HG02840 (cell line): ENCODE results near the gene ATP12A.

Source experiments
- ATAC-seq: cut with Tn5 transposase; IDR thresholded peaks from one replicate; pipeline ENCODE4 v1.9.1; 2021; ENCODE audit warnings: mild to moderate bottlenecking, moderate library complexity, moderate number of reproducible peaks; ENCODE audit not compliant: unreplicated experiment, low FRiP score

Gene ATP12A

DNA sequence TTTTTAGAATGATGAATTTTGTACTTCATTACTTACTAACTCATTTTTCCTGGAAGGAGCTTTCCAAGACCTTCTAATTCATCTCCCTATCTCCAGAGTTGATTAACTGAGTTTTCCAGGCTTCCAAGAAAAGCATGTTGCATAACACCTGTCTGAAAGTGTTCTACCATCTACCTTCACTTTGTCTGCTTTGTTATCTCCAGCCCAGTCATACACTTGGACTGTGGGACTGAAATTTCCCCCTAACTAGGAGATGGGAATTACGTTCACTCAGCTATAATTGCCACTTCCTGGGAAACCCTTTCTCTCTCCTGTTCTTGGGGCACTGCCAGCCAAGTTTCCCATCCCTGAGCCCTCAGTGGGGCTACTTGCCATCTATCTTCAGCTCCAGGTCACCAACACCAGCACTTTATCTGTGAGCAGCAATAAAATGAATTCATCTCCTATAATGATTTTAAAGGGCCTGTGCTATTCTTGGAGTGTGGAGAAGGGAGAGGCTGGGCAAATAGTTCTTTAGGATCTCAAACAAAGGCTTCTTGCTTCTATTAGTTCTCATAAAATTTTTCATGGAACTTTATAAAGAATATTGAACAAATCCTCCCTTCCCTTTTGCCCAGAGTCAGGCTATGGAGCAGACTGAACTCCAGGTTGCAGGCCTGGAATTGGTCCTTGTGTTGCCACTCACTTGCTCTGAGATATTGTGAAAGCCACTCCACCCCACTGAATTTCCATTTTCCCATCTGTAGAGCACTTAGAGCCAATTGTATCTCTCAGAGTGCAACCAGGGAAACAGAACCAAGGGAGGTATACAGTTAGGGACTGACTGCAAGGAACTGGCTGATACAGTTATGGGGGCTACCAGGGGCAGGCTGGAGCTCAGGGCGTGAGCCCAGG, 17.8 kb upstream of the ATP12A start:
- no peak for ATAC-seq

DNA sequence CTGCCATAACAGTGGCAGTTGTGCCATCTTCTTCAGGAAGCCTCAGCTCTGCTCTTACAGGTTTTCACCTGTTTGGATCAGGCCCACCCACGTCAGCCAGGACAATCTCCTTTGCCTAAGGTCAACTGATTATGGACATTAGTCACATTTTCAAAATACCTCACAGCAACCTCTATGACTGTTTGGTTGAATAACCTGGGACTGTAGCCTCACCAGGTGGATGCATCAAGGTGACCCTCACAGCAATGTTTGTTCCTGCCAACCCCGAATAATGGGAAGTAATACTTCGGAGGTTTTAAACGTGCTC, 17.2 kb upstream of the ATP12A start:
- ATAC-seq: no peak

DNA sequence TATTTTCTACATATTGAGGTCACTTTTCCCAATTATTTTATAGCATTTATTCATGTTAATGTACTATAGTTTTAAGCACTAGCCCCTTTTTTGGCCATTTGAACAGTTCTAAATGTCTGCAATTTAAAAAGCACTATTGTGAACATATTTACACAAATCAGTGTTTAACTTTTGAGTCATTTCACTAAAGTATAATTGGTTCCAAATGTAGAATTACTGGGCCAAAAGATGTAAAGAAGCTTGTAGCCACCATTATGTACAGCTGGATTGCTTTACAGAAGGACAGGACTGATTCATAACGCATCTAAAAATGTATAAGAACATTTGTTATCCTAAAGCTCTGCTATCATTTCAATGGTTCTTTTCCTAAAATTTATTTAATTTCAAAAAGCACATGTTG, 16.6 kb upstream of the ATP12A start:
- ATAC-seq: no peak

DNA sequence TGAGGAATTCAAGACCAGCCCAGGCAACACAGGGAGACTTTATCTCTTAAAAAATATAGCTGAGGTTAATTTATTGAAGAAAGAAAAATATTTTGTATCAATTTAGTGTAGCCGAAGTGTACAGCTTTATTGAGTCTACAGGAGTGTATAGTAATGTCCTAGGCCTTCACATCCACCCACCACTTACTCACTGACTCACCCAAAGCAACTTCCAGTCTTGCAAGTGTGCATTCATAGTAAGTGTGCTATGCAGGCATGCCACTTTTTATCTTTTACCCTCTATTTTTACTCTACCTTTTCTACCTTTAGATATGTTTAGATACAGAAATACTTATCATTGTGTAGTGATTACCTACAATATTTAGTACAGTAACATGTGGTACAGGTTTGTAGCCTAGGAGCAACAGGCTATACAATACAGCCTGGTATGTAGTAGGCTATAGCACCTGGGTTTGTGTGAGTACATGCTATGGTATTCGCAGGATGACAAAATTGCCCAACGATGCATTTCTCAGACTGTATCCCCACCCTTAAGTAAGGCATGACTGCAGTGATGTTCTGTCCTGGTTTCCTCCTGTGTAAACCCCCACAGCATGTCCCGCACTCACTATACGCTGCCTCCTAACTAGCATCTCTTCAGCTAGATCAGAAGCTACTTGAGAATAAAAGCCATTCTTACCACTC, 15.3 kb upstream of the ATP12A start:
- no peak for ATAC-seq

DNA sequence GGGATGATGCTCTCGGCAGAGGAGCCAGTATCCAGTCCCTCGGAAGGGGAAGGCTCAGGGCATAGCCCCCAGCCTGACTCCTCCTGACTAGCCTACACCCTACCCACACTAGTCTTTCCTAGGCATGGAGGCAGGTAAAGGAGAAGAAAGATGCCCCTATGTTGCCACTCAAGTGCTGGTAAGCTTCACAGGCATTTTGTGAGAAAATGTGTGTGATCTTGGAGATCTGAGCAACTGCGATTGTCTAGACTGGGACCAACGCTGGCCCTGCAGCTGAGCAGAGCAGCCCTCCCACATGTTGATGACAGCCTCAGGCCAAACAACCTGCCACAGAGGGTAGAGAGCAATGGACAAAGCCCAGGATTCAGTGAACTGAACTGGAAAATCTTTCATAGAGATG, 11.7 kb upstream of the ATP12A start:
- no peak for ATAC-seq

DNA sequence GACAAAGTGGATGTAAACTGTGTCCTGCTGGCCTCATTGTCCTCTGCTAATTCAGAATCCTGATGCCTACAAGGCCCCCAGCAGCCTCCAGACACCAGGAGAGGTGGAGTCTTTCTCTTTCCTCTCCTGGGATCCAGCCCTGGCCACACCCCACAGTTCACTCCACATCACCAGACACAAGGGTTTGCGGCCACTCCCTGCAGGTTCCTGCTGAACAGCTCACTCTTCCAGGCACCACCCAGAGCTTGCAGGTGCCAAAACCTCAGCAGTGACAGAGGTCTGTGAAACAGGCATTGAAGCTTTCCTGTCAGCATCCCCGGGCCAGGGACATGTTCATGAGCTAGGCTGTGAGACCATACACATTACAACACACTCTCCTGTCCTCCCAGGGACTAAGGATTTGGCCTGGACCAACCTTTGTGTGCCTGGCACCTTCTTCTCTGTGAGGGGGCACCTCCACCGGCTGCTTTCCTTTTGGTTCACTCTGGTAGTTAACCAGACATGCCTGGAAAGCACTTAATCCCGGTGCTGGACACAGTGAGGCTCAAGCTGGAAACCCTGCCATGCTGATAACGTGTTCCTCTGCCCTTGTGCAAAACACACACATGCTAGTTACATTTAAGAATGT, 11.1 kb upstream of the ATP12A start:
- no peak for ATAC-seq

DNA sequence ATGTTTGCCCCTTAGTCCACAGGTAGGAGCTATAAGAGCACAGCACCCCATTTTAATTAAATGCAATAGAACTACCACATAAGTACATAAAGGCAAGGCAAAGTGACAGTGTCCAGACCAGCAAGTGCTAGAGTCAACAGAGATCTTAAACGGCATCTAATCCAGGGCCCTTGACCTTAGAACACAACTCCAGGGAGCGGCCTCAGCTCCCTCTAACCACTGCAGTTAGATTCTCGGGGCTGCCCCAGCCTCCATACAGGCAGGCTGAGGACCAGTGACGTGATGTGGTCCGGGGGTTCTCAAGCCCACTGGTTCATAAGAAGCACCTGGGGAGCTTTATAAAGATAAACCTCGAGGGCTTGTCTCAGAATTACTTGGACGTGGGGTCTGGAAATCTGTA, 10.0 kb upstream of the ATP12A start:
- ATAC-seq: no peak

DNA sequence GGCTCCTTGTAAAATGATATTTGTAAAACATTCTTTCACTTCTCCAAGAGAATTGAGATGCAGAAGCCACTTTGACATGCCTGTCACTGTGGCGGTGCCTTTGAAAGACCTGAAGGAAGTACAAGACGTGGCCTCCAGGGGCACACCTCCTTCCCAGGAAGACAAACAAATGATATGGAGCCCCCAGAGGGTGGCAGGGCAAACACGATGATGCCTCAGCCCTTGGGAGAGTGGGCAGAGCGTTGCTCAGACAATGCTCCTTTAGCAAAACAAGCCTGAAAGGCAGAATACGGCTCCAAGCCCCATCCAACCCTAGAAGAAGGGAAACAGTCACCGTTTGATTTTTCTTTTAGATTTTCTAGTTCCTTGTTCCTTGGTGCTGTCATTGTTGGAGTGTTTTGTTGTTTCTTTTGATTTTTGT, 9.2 kb upstream of the ATP12A start:
- ATAC-seq: no peak

DNA sequence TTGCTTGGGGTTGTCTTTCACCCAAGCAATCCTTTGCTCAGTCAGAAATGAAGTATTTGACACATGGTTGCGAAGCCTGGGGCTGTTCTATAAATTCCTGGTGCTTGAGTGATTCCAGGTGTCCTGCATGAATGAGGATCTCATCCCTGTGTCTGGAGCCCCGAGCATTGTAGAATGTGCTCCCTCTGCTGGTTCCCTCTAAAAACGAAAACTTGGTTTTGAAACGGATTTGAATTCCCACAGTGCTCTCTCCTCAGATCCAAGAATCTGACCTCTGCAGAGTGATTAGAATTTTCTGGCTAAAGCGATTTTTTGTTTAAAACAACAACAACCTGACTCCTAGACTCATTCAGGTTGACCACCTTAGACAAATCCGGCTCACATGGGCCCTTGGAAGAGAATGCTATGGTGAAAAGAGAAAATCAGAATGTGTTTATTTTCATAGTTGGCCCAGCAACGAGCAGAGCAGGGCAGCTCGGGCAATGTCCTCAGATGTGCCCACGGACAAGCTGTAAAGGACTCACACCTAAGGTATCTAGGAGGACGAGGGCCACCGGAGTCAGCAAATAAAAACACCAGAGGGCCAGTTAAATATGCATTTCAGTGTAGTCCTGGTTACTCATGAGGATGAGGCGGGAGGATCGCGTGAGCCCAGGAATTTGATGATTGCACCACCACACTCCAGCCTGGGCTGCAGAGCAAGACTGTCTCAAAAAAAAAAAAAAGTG, 8.7 kb upstream of the ATP12A start:
- no peak for ATAC-seq

DNA sequence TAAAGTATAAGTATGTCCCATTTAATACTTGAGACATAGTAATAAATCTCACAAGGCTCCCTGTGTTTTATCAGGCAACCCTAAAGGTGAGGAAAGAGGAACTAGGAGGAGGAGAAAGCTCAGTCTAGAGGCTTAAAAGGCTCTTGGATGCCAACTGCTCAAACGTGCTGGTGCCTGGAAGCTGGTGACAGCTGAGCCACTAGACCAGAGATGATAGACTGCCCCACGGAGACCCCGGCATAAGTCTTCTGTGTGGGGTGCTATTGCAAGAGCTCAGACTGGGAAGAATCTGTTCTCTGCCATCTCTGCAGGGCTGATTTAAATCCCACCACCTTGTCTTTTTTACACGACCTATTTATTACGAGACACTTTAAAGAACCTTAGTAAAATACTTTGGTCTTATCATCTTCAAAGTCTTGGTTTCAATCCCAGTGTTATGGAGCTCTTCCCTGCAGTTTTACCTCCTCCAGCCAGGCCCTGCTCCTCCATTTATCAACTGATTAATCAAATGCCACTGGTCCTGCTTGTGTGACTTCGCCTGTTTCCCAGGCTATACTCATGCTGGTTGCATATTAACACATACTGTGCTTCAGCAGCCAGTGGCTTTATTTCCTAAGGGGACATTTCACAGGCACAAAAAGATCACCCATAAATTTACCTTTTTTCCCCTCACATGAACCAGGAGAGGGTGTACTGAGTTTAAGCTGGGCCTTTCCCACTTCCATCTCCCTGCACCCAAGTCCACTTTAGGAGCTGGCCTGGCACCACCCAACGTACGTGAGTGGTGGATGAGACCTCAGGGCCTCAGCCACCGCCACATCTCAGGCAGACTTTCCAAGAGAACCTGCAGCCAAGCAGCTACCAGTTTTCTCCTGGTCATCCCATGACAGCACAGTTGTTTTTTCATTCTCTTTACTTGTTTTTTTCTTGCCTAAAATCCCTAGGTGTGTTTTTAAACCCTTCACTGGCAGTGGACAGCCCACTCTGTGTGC, 7.8 kb upstream of the ATP12A start:
- no peak for ATAC-seq

DNA sequence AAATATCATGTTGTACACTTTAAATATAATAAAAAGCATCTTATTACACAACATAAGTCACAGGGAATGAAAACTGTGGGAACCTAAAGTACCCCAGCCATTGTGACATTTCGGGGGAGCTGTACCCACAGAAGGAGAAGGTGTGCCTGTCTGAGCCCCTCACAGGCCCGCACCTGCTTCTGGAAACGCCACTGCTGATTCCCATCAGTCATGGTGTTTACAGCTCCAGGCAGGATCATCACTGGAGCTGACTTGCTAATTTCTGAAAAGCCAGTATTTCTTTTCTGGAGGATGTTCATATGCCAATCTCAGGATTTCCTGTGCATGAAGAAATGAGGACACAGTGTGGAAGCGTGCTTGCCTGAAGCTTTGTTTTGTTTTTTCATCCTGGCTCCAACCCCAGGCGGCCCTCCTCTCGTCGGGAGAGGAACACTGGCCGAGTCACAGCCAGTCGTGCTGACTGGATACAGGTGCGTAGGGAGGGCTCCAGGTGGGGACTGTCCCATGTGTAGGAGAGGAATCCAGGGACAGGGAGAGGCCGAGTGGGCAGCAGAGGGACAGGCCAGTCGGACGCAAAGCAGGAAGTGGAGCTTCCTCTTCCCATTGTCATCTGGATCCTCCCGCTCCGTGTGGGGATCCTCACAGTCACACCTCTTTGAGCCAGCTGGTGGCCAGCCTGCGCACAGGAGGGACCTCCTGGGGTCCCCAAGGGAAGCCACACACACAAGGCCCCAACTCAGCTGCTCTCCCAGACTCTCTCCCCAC, 4.2 kb upstream of the ATP12A start:
- ATAC-seq: no peak

DNA sequence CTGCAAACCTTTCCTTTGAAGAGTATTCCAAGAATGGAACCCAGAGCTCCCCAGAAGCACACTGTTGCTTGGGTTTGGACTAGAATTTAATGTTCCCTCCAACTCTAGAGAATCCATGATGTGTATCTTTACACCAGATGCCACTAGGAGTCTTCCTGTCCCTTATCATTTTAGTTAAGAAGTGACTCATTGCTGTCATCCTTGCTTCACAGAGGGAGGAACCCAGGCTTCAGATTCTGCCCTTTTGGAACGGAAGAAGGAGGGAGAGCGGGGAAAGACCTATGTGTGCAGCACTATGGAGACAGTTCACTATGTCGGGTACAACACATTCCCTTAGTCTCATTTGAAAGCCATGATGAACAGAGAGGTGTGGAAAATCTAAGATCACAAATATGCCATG, 2.1 kb upstream of the ATP12A start:
- no peak for ATAC-seq

DNA sequence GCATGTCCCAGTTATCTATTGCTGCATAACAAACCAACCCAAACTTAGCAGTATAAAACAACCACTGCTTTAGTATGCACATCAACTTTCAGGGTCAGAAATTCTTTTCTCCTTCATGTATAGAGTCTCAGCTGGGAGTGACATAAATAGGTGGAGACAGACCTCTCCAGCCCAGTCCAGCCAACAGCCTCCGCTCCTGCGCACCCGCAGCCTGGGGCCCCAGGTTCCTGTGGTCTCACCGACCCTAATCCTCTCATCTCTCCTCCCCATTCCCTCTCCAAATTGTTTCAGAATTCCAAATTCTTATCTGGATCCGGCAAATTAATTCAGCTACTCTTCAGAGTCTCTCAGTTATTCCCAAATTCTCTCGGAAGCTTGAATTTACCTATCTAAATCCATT, 522 bp upstream of the ATP12A start:
- ATAC-seq: no peak

DNA sequence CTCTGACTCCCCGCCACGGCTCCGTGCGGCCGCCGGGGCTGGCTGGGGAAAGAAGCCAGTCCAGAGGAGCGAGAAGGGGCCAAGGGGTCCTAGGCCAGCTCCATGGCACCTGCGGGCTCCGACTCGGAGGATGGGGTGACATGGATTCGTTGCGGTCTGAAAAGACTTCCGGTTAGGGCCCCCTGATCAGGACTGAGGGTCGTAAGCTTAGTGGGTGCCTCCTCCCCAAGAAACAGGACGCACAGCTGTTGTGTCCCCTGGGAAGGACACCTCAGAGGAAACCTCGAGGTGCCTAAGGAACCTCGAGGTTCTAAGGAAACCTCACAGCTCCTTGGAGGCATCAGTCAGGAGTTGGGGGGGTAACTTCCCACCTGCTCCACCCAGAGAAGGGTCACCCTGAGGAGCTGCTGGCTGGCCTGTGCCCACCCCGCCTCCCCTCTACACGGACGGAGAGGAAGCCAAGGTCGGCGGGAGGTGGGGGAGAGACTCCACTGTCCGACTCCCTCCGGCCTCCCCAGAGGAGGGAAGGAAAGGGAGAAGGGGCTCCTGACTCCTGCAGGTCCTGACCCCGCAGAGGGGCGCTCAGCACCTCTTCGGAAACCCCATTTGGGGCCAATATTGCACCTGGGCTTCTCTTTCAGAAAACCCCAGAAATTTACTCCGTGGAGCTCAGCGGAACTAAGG, 855 bp downstream of the ATP12A start:
- ATAC-seq: no peak

DNA sequence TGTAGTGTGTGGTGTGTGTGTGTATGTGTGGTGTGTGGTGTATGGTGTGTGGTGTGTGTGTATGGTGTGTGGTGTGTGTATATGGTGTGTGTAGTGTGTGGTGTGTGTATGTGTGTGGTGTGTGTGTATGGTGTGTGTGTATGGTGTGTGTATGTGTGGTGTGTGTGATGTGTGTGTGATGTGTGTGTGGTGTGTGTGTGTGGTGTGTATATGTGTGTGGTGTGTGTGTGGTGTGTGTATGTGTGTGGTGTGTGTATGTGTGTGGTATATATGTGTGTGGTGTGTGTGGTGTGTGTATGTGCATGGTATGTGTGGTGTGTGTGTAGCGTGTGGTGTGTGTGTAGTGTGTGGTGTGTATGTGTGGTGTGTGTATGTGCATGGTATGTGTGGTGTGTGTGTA, 1.7 kb downstream of the ATP12A start:
- no peak for ATAC-seq

DNA sequence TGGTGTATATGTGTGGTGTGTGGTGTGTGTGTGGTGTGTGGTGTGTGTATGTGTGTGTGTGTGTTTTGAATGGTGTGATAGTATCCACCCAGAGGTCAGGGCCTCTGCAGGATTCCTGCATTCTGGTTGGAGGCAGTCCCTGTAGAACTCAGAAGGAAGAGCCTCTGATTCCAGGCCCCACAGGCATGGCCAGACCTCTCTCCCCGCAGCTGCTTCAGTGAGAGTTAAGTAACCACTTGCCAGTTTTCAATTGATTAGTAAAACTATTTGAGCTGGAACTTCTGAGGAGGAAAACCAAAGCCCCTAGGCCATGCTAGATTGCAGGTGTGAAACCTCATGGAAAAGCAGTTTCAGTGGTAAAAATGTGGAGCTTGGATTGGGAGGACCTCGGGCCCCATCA, 2.1 kb downstream of the ATP12A start:
- ATAC-seq: no peak

DNA sequence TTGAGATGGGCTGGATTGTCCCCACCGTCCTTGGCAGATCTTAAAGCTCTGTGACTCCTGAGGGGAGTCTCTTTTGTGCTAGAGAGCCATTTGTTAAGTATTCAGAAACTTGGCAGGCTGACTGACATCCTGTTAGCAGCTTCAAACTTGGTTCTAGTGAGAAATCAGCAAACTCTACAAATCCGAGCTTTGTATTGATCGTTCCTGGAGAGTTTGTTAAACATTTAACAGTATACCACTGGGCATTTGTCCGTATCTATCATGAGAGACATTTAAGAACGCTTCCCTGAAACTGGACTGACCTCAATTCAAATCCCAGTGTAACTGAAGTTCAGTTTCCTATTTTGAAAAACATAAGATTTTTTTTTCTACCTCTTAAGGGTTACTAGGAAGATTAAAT, 3.1 kb downstream of the ATP12A start:
- ATAC-seq: no peak

DNA sequence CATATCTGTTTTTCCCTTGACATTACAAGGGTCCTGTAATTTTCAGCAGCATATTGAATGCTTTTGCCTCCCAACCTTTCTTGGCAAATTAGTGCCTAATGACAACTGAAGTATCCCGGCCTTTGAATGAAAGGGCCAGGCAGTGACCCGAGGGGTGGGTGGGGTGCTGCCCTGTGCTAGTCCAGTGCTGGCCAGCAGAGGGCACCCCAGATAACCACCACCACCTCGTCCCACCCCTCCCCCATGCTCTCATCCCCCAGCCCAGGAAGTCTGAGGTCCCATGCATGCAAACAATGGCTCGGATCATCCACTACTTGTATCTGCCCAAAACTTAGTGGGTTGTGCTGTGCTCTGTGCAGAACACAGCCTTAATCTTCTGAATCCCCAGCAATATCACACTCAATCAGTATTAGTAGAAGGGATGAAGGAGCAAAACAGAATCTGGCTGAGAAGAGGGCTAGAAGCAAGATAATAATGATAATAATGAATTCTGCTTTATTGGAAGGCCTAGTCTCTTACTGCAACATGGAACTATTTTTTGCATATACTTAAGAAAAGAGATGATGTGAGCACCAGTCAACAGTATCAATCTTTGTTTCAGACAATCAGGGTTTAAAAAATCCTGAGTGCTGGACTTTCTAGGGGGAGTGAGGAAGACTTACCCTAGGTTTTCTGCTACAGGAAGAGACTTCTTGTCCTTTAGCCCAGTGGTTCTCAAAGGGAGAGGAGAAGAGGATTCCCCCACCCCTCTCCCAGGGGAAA, 3.8 kb downstream of the ATP12A start:
- no peak for ATAC-seq
